ENCODE results near the gene KCTD11.
A peak's percentile ranks its signal among the peaks of the same experiment; 100 is the strongest.
"Not testable (repeated sequence)": the region's sequence is repeated elsewhere in the genome, so short reads cannot be mapped to it uniquely, and the experiment has no call there.

KCTD11 gene

GRCh38 chr17:7322520-7323194 lies 29.3 kb upstream of the KCTD11 start:
- no peak for DNase-seq

GRCh38 chr17:7323731-7324437 lies 28.1 kb upstream of the KCTD11 start:
- DNase-seq, result peak; percentile 79

GRCh38 chr17:7324438-7324779 lies 27.6 kb upstream of the KCTD11 start:
- DNase-seq, result no peak

DNA sequence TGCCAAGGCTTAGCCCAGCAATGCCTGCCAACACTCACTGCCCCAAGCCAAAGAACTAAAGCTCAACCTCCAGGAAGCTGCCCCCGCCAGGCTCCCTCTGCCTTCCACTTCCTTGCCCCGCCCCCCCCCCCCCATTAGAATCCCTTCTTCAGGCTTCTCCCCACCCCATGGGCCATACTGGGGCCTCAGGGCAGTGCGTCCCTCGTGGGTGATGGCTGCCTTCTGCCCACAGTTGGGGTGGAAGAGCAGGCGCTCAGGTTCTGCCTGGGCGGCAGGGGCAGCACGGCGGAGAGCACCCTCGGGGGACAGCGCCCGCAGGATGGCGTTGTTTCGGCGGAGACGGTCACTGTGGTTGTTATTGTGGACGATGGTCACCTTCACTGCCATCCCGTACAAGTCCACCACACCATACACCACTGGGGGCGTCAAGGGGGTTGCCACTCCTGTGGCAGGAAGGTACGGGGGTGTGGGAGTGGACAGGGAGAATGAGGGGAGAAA lies 26.9 kb upstream of the KCTD11 start:
- DNase-seq, result no peak

DNA sequence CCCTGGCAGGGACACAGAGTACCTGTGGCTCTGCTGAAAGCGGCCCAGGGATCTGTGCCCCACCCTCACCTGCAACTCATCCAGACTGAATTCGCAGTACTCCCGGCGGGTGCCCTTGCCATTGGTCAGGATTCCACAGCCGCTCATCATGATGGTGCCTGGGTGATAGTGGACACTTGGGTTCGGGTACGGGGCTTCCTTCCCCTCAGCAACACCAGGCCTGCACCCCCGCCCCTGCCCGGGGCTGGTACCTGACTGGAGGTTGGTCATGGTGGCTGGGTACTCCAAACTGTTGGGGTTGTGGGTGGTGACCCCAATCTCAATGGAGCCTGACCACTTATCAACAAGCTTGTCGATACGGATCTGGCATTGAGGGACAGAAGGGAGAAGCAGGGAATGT lies 25.8 kb upstream of the KCTD11 start:
- DNase-seq, result no peak

DNA sequence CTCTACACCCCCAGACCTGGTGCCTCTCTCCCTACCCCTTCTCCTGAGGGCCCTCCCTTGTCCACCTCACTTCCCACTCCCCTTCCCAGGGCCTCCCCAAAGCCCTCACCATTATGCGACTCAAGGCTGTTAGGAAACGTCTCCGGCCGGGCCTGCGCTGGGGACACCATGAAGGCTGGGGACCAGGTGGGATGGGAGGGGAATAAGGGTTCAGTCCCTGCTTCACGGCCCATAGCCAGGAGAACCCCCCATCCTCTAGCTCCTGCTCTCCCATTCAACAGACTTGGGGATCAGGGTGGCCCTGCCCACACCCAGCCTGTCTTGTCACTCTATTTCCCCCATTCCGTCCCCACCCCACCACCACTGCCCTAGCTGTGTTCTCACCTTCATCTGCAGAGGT lies 24.9 kb upstream of the KCTD11 start:
- DNase-seq, result no peak

DNA sequence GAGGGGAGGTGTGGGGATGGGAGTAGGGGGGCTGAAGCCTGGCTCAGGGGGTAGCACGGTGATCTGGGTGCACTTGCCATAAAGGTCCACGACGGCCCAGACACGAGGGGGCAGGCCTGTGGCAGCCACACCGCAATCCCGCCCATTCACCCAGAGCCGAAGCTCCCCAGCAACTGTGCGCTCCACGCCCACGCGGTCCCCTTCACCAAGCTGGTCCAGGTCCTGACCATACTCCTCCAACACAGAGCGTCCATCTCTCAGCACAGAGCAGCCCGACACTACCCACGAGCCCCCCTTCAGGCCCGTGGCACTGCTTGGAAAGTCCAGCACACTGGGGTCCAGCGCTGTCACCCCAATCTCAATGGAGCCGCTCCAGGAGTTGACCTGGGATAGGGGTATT lies 24.5 kb upstream of the KCTD11 start:
- DNase-seq, result no peak

GRCh38 chr17:7328009-7328408 lies 24.0 kb upstream of the KCTD11 start:
- no peak for DNase-seq

- DNase-seq, result no peak
Observed at GRCh38 chr17:7328840-7329373, 23.1 kb upstream of the KCTD11 start, which contains the start of gene NEURL4. TSS of gene NEURL4 (minus strand) at chr17:7329335. CDS start at chr17:7329312, 23 bp downstream.

- DNase-seq, result peak; percentile 97
Observed at GRCh38 chr17:7329374-7329996, 22.5 kb upstream of the KCTD11 start.

- peak; percentile 79 for DNase-seq
Observed at GRCh38 chr17:7329997-7330637, 21.8 kb upstream of the KCTD11 start.

DNA sequence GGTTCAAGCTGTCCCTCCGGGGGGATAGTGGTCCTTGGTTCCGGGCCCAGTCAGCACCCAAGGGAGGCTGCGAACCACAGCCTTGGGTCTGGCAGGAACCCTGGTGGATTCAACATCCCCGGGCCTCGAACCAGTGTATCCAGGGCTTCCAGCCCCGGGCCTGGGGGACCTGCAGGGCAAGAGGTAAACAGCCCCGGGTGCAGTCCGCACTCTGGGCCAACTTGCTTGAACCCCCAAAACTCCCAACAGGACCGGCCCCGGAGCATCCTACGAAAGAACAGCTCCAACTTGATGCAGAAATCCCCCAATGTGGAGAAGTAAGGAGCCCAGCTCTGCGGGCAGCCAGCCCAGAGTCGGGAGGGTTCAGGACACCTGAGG lies 21.3 kb upstream of the KCTD11 start:
- no peak for DNase-seq

DNA sequence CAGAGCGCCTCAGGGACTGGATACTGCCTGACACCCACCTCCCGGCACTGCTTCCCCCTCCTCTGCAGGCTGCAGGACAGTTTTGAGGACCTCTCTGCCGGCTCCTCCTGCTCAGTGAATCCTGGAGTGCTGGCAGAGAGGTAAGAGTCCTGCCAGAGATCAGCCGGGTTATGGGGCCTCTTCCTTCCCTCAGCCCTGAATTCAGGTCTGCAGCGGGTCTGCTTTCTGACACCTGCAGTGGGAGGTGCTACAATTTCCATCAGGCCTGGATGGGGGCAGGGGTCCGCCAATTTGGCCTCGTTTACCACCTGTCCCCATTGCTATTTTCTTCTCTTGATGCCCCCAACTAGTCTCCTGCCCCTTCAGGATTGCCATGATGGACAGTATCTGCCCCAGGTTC lies 19.9 kb upstream of the KCTD11 start:
- no peak for DNase-seq

- not testable (repeated sequence) for DNase-seq
Observed at GRCh38 chr17:7332600-7333069, 19.3 kb upstream of the KCTD11 start.

- DNase-seq, result no peak
Observed at GRCh38 chr17:7334938-7335538, 16.9 kb upstream of the KCTD11 start.

GRCh38 chr17:7335765-7336164 lies 16.2 kb upstream of the KCTD11 start:
- DNase-seq, result not testable (repeated sequence)

DNA sequence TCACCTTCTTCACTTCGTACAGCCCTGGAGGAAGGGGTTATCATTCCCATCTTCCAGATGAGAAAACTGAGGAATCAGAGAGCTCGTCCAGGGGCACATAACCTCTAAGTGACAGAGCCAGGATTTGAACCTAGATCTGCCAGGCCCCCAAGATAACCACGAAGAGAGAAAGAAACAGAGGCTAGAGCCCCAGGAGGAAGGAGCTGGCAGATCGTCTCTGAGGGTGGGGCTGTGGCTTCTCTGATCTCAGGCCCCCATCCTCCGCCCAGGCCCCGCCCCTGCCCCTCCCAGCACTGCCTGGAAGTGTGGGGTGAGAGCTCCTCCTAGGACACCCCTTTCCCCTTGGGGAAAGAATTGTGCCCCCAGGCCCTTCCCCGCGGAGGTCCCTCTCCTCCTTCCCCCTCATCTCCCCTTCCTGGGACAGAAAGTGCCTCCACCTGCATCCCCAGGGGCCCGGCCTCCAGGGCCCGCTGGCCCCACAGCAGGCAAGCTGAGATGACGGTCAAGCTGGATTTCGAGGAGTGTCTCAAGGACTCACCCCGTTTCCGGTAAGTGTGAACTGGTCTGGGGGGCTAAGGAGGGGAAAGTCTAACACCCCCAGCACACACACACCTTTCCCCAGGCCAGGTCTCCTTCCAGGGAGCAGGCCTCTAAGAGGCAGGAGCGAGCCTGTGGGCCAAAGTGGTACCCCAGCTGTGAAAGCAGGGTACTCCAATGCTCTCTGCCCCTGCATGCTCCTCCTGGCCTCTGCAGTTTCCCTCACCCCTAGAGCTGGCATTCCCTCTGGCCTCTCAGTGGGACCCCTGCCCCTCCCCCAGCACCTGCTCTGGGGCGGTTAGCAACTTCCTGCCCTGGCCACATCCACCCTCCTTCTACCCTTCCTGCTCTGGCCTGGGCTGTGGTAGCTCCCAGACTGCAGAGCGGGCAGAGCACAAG lies 15.5 kb upstream of the KCTD11 start, which contains the start of gene ACAP1:
ACAP1 (plus strand) TSS at position 290 of the 936 bp plus-strand sequence; CDS start at position 496, 206 bp downstream.
- DNase-seq, result peak; percentile 96

- DNase-seq, result not testable (repeated sequence)
Observed at GRCh38 chr17:7337600-7337999, 14.4 kb upstream of the KCTD11 start.

DNA sequence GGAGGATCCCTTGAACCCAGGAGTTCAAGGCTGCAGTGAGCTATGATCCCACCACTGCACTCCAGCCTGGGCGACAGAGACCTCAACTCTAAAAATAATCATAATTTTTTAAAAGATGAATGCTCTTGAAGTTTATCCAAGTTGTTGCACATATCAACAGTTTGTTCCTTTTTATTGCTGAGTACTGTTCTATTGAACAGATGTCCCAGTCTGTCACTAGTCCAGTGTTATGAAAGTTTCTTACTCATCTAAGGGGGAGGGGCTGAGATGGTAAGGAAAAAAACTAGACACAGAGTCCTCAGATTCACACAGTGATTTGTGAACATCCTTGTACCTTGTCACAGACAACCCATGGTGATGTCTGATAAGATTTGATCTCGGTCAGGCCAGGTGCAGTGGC lies 11.8 kb upstream of the KCTD11 start:
- DNase-seq, result no peak

DNA sequence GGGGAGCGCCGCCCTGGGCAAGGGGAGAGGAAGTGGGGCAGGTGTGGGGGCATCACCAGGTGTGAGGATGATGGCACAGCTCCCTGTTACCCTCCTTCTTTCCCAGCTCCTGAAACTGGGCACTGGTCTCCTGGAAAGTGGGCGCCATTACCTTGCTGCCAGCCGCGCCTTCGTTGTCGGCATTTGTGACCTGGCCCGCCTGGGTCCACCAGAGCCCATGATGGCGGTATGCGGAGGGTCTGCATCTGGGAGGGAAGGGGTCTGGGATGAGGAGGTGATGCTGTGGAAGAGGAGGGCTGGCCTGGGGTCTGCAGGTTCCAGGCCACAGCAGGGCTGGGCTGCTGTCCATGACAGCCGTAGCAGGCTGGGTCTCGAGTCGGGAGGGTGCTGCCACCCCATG lies 10.1 kb upstream of the KCTD11 start:
- no peak for DNase-seq

- no peak for DNase-seq
Observed at GRCh38 chr17:7343250-7343649, 8.7 kb upstream of the KCTD11 start.

Data from CD4-positive, alpha-beta T cell treated with Interleukin-17A for 4 hours (primary cell).